ENCODE measurements around the gene DDI1. TPM values are rescaled to one million over a fixed set of nuclear protein-coding genes. Genes with fewer than 3 reads are reported as not detected.

DDI1 gene
- total RNA-seq, 1 donor from 2014 or later = not detected

GRCh38 chr11:104049116-104049515 lies 12.7 kb downstream of the DDI1 start:
- no peaks in the 10 kb centered on the region for H3K9me3 Mint-ChIP-seq (ENCODE audit: unreplicated experiment)
- H3K36me3 Mint-ChIP-seq (ENCODE audit: unreplicated experiment) = no peaks in the 10 kb centered on the region
- no peaks in the 10 kb centered on the region for H3K4me1 Mint-ChIP-seq (ENCODE audit: low read depth, unreplicated experiment)
- TF ChIP-seq, protein P1, sequence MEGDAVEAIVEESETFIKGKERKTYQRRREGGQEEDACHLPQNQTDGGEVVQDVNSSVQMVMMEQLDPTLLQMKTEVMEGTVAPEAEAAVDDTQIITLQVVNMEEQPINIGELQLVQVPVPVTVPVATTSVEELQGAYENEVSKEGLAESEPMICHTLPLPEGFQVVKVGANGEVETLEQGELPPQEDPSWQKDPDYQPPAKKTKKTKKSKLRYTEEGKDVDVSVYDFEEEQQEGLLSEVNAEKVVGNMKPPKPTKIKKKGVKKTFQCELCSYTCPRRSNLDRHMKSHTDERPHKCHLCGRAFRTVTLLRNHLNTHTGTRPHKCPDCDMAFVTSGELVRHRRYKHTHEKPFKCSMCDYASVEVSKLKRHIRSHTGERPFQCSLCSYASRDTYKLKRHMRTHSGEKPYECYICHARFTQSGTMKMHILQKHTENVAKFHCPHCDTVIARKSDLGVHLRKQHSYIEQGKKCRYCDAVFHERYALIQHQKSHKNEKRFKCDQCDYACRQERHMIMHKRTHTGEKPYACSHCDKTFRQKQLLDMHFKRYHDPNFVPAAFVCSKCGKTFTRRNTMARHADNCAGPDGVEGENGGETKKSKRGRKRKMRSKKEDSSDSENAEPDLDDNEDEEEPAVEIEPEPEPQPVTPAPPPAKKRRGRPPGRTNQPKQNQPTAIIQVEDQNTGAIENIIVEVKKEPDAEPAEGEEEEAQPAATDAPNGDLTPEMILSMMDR (IDR thresholded peaks at IDR 0.05; ENCODE audit: partially characterized antibody, unreplicated experiment) = no peak
- no peak overlapping the region for H3K27ac Mint-ChIP-seq (ENCODE audit: unreplicated experiment)
- peaks cover 1% of the 10 kb centered on the region for H3K27me3 Mint-ChIP-seq (ENCODE audit: unreplicated experiment)
- DNase-seq = no peak
- H3K4me3 Mint-ChIP-seq (ENCODE audit: unreplicated experiment) = no peak overlapping the region

GRCh38 chr11:104051778-104052177 lies 15.3 kb downstream of the DDI1 start:
- Mint-ChIP-seq H3K36me3 (ENCODE audit: unreplicated experiment) (no peaks in the 10 kb centered on the region), H3K4me3 (ENCODE audit: unreplicated experiment) (no peak overlapping the region), H3K27me3 (ENCODE audit: unreplicated experiment) (peaks cover 1% of the 10 kb centered on the region), H3K9me3 (ENCODE audit: unreplicated experiment) (no peaks in the 10 kb centered on the region), H3K27ac (ENCODE audit: unreplicated experiment) (no peak overlapping the region), H3K4me1 (ENCODE audit: low read depth, unreplicated experiment) (no peaks in the 10 kb centered on the region)
- no peak for DNase-seq
- TF ChIP-seq, protein P1 (IDR thresholded peaks at IDR 0.05; ENCODE audit: partially characterized antibody, unreplicated experiment) = no peak

GRCh38 chr11:104053743-104054478 lies 17.5 kb downstream of the DDI1 start:
- no peak overlapping the region for H3K27ac Mint-ChIP-seq (ENCODE audit: unreplicated experiment)
- no peak overlapping the region for H3K4me3 Mint-ChIP-seq (ENCODE audit: unreplicated experiment)
- no peaks in the 10 kb centered on the region for H3K36me3 Mint-ChIP-seq (ENCODE audit: unreplicated experiment)
- no peaks in the 10 kb centered on the region for H3K4me1 Mint-ChIP-seq (ENCODE audit: low read depth, unreplicated experiment)
- TF ChIP-seq, protein P1 (IDR thresholded peaks at IDR 0.05; ENCODE audit: partially characterized antibody, unreplicated experiment) = no peak
- peaks cover 1% of the 10 kb centered on the region for H3K27me3 Mint-ChIP-seq (ENCODE audit: unreplicated experiment)
- no peaks in the 10 kb centered on the region for H3K9me3 Mint-ChIP-seq (ENCODE audit: unreplicated experiment)
- no peak for DNase-seq

DNA sequence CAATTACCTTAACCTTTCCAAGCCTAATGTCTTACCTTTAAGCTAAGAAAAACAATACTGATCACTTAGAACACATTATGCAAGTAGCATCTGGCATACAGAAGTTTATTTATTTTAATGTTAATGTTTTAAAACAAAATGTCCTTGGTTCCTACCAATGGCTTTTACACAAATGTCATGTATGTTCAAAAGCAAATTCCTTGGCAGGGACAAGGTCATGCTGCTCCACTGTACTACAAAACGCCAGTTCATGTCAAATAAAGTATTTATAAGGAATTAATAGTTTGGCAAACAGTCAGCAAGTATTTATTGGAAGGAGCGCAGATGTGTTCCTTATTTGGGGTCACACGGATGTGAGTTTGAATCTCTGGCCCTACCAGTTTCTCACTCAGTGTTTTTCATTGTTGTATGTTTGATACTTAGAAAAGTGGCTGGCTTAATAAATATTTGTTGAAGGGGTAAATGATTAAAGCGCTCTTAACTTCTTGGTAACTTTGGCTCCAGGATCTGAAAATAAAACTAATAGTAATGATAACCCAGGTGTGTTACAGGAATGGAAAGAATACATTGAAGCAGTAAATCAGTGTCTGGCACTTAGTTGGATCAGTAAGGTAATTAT lies 18.6 kb downstream of the DDI1 start:
- Mint-ChIP-seq H3K9me3 (ENCODE audit: unreplicated experiment) (no peaks in the 10 kb centered on the region), H3K4me1 (ENCODE audit: low read depth, unreplicated experiment) (no peaks in the 10 kb centered on the region), H3K4me3 (ENCODE audit: unreplicated experiment) (no peak overlapping the region), H3K27ac (ENCODE audit: unreplicated experiment) (no peak overlapping the region), H3K36me3 (ENCODE audit: unreplicated experiment) (no peaks in the 10 kb centered on the region), H3K27me3 (ENCODE audit: unreplicated experiment) (peaks cover 1% of the 10 kb centered on the region)
- no peak for DNase-seq
- TF ChIP-seq, protein P1 (IDR thresholded peaks at IDR 0.05; ENCODE audit: partially characterized antibody, unreplicated experiment) = no peak

DNA sequence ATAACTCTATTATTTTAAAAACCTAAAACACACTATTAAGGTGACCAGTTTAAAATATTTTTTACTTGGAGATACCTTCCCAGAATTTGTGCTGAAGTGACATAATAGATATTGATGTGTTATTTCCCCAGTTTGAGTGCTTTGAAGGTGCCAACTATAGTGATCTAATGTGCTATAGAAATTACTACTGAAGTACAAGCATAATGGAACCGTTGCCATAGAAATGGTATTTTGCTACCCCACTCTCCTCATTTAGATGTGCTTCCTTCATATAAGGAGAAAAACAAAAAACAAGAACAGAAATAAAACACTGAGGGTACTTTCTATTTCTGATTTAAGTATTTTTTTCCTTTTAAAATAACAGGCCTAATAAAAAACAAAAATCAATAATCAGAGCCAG lies 19.2 kb downstream of the DDI1 start:
- TF ChIP-seq, protein P1 (IDR thresholded peaks at IDR 0.05; ENCODE audit: partially characterized antibody, unreplicated experiment) = no peak
- Mint-ChIP-seq H3K4me1 (ENCODE audit: low read depth, unreplicated experiment) (no peaks in the 10 kb centered on the region), H3K27me3 (ENCODE audit: unreplicated experiment) (peaks cover 1% of the 10 kb centered on the region), H3K27ac (ENCODE audit: unreplicated experiment) (no peak overlapping the region), H3K9me3 (ENCODE audit: unreplicated experiment) (no peaks in the 10 kb centered on the region), H3K4me3 (ENCODE audit: unreplicated experiment) (no peak overlapping the region), H3K36me3 (ENCODE audit: unreplicated experiment) (no peaks in the 10 kb centered on the region)
- DNase-seq = no peak
